Suprapubic skin (tissue), 4 donors: ENCODE results near the gene TRAPPC3. TPM values are rescaled to one million over a fixed set of nuclear protein-coding genes. Genes with fewer than 3 reads are reported as not detected.
"Not testable (repeated sequence)": the region's sequence is repeated elsewhere in the genome, so short reads cannot be mapped to it uniquely, and the experiment has no call there.

Experiments used
- DNase-seq, 2 donors: peaks; one replicate each; pipeline ENCODE4 v3.0.0-alpha.2; 2019; ENCODE audit warnings: low spot score in 2 of 2
- H3K27ac ChIP-seq: fragments of 200-600 bp; sonication (generic); one replicate; pipeline ENCODE4 v1.5.1; 2019
- H3K27me3 ChIP-seq: fragments of 200-600 bp; sonication (generic); one replicate; pipeline ENCODE4 v1.5.1; 2019
- H3K36me3 ChIP-seq: fragments of 200-600 bp; sonication (generic); one replicate; pipeline ENCODE4 v1.5.1; 2019
- H3K4me1 ChIP-seq: fragments of 200-600 bp; sonication (generic); one replicate; pipeline ENCODE4 v1.5.1; 2019
- H3K4me3 ChIP-seq: fragments of 200-600 bp; sonication (generic); one replicate; pipeline ENCODE4 v1.5.1; 2019; ENCODE audit warnings: mild to moderate bottlenecking
- H3K9me3 ChIP-seq: fragments of 200-600 bp; sonication (generic); one replicate; pipeline ENCODE4 v1.5.1; 2019
- EP300 ChIP-seq: sonication (generic); formaldehyde crosslinking; IDR thresholded peaks from one replicate; pipeline ENCODE4 v1.6.1; 2017; ENCODE audit warnings: antibody characterized with exemption
- POLR2A ChIP-seq, 2 donors: fragments of 450-650 bp; IDR thresholded peaks; one replicate each; pipeline ENCODE4 v1.6.1; 2017; ENCODE audit warnings: antibody characterized with exemption in 2 of 2, mild to moderate bottlenecking in 2 of 2, moderate library complexity in 2 of 2
- POLR2AphosphoS5 ChIP-seq, 3 donors: sonication (generic); formaldehyde crosslinking; IDR thresholded peaks; one replicate each; pipeline ENCODE4 v1.6.1; 2017; ENCODE audit warnings: antibody characterized with exemption in 3 of 3
- WGBS: methylation state at CpG from one replicate; pipeline ENCODE4 v1.1.5; 2018; 5-methylcytosine and 5-hydroxymethylcytosine counted together
- total RNA-seq, 4 donors: library from RNA; depleted of rRNA; stranded (reverse); fragments of >200 nt; gene quantifications; one replicate each; pipeline ENCODE4 v1.1.0, GENCODE V29; 2016
- TF ChIP-seq, protein P1 (sequence below), 2 donors: fragments of 200-600 bp in 1 of 2; fragments of 450-650 bp in 1 of 2; sonication (generic) in 1 of 2; IDR thresholded peaks; one replicate each; pipeline ENCODE4 v1.5.1; 2016 to 2019; ENCODE audit warnings: antibody characterized with exemption in 2 of 2, mild to moderate bottlenecking in 1 of 2, moderate library complexity in 1 of 2

The TRAPPC3 gene
- 100 to 1,000 TPM in 2 of 4 donors, 10 to 100 TPM in 2; 68.7 to 111 (median 97.5) TPM for total RNA-seq

DNA sequence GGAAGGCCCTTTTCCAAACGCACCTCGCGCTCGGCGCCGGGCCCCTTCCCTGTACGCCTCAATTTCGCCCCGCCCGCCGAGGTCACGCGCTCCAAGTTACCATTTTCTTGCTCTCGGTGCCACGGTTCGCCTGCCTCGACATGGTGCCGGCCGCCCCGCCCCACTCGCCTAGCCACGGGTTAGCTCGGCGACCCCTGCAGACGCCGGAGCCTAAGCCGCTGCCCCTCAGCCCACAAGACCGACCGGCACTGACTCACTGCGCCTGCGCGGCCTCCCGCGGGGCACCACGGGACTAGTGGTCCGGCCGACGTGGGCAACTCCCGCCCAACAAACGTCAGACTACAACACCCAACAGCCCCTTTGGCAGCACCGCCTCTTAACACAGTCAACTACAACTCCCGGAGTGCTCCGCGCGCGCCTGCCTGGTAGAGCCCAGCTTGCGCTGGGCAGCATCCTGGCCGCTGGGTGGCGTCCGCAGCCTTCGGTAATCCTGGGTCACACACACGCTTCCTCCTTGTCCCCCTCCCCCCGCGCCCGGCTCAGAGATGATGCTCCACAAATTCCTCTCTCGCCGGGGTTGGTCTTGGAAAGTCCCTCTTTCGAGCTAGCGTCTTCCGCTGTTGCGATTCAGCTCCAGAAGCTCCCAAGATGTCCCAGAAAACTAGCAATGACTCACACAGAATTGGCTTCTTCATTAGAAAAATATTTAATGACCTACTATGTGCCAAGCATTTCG, at the start of gene TRAPPC3:
Gene TRAPPC3 (minus strand): TSS at position 250 of the 736 bp plus-strand sequence. CDS start 108 bp downstream, at position 142.
- peaks cover 51% of the 10 kb centered on the region for H3K4me1 ChIP-seq
- no peaks in the 10 kb centered on the region for H3K9me3 ChIP-seq
- under 1% methylated on average over 26 of the region's 62 CpGs for WGBS
- H3K27ac ChIP-seq: peak within 1 kb of the TSS; percentile 97
- TF ChIP-seq, protein P1, sequence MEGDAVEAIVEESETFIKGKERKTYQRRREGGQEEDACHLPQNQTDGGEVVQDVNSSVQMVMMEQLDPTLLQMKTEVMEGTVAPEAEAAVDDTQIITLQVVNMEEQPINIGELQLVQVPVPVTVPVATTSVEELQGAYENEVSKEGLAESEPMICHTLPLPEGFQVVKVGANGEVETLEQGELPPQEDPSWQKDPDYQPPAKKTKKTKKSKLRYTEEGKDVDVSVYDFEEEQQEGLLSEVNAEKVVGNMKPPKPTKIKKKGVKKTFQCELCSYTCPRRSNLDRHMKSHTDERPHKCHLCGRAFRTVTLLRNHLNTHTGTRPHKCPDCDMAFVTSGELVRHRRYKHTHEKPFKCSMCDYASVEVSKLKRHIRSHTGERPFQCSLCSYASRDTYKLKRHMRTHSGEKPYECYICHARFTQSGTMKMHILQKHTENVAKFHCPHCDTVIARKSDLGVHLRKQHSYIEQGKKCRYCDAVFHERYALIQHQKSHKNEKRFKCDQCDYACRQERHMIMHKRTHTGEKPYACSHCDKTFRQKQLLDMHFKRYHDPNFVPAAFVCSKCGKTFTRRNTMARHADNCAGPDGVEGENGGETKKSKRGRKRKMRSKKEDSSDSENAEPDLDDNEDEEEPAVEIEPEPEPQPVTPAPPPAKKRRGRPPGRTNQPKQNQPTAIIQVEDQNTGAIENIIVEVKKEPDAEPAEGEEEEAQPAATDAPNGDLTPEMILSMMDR (IDR thresholded peaks at IDR 0.05): peak; percentile 97 to 98
- TF ChIP-seq POLR2AphosphoS5 (IDR thresholded peaks at IDR 0.05) (peak; percentile 55 to 61 (median 59)), POLR2A (IDR thresholded peaks at IDR 0.05) (peak; percentile 81 to 83), EP300 (no peak)
- H3K36me3 ChIP-seq: no peaks in the 10 kb centered on the region
- peak within 1 kb of the TSS; percentile 74 for H3K4me3 ChIP-seq
- H3K27me3 ChIP-seq: no peaks in the 10 kb centered on the region
- DNase-seq: peak; percentile 100

DNA sequence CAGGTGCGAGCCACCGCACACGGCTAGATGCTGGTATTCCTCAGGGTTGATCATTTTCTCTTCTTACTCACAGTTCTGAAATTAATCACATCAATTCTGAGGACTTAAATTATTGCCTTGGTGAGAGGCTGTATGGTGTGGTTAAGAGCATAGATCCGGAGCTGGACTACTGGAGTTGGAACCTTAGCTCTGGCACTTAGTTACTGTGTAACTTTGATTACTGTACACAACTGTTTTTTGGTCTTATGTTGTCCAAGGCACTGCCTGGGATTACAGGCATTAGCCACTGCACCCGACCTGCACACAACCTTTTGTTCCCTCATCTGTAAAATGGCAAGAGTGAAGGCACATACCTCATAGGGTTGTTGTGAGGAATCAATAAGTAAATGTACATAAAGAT, 49.4 kb upstream of the TRAPPC3 start:
- TF ChIP-seq EP300: no peak
- no peak for TF ChIP-seq POLR2A (IDR thresholded peaks at IDR 0.05)
- TF ChIP-seq, protein P1 (IDR thresholded peaks at IDR 0.05): no peak
- TF ChIP-seq POLR2AphosphoS5 (IDR thresholded peaks at IDR 0.05): no peak
- H3K27ac ChIP-seq: no peak overlapping the region
- whole genome bisulfite sequencing: 96% methylated on average over 5 of the region's 5 CpGs

DNA sequence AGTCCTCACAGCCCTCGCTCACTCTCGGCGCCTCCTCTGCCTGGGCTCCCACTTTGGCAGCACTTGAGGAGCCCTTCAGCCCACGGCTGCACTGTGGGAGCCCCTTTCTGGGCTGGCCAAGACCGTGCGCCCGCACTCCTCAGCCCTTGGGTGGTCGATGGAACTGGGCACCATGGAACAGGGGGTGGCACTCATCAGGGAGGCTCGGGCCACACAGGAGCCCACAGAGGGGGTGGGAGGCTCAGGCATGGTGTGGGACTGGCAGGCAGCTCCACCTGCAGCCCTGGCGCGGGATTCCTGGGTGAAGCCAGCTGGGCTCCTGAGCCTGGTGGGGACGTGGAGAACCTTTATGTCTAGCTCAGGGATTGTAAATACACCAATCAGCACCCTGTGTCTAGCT, 47.5 kb upstream of the TRAPPC3 start:
- H3K36me3 ChIP-seq, H3K4me3 ChIP-seq, H3K4me1 ChIP-seq, H3K27me3 ChIP-seq, H3K9me3 ChIP-seq, H3K27ac ChIP-seq, DNase-seq: not testable (repeated sequence)
- 85% methylated on average over 8 of the region's 12 CpGs for WGBS

More for the DNA sequence above, 49.4 kb upstream of the TRAPPC3 start:
- H3K27me3 ChIP-seq: no peaks in the 10 kb centered on the region
- no peaks in the 10 kb centered on the region for H3K36me3 ChIP-seq
- peaks cover 14% of the 10 kb centered on the region for H3K4me1 ChIP-seq
- no peak overlapping the region for H3K4me3 ChIP-seq
- DNase-seq: no peak
- no peaks in the 10 kb centered on the region for H3K9me3 ChIP-seq

DNA sequence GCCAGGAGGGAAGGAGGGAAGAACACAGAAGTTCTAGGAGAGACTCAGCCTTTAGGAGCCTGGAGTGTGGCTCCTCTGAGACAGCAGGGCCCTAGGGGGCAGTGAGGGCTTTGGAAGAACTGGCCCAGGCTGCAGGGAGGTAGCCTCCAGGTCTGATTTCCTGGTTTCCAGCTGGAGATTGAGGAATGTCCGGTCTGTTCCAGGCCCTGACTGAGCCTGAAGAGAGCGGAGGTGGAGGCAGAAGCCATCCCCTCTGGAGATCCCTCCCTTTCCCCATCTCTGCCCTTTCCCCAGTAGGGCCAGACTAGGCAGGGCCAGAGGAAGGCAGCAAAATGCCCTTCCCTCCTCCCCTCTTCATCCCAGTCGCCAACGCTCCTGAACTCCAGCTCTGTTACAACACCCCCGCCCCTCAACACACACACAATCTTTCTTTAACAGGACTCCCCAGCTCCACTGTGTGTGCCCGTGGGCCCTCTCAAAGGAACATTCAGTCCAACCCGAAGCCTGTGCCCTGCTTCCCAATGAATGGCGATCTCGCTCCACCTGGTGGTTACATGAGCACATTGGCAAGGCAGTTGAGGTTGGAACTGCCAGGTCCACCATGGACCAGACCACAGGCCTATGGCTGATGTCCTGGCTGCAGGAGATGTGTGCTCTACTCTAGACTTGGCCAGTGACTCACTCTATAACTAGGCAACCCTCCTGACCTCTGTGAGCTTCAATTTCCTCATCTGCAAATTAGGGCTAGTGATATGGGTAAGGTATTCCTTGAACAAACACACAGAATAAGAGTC, 38.7 kb upstream of the TRAPPC3 start:
- no peaks in the 10 kb centered on the region for H3K36me3 ChIP-seq
- 4% methylated on average over 9 of the region's 9 CpGs for WGBS
- DNase-seq: peak; percentile 92 to 94
- TF ChIP-seq POLR2A (IDR thresholded peaks at IDR 0.05): no peak
- TF ChIP-seq, protein P1 (IDR thresholded peaks at IDR 0.05): peak; percentile 82
- TF ChIP-seq EP300: no peak
- TF ChIP-seq POLR2AphosphoS5 (IDR thresholded peaks at IDR 0.05): peak in 2 of 3 donors; percentile 60 to 86
- H3K4me3 ChIP-seq: no peak overlapping the region
- peak overlapping the region; percentile 75 for H3K27ac ChIP-seq
- H3K4me1 ChIP-seq: peaks cover 8% of the 10 kb centered on the region
- H3K27me3 ChIP-seq: no peaks in the 10 kb centered on the region
- H3K9me3 ChIP-seq: no peaks in the 10 kb centered on the region

DNA sequence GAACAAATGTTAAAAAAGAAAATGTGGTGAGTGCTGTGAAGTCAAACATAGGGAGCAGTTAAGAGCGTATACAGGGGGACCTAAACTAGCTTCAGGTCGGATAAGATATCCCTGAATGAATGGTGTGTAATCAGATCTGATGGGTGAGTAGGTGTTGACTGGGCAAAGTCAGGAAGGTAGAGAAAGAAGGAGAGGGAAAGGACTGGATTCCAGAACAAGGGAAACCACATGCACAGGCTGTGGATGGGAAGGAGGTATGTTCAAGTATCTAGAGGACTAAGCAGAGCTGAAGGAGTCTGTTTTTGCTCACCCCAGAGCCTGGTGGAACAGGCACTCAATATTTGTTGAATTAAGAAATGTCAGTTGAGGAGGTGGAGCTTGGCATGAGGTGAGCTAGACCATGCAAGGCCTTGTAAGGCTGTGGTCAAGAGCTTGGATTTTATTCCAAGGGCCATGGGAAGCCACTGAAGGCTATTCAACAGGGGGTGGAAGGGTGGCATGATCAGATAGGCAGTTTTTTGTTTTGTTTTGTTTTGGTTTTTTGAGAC, 34.1 kb upstream of the TRAPPC3 start:
- H3K27ac ChIP-seq: no peak overlapping the region
- H3K9me3 ChIP-seq: no peaks in the 10 kb centered on the region
- peaks cover 11% of the 10 kb centered on the region for H3K4me1 ChIP-seq
- WGBS: 93% methylated on average over 2 of the region's 2 CpGs
- no peaks in the 10 kb centered on the region for H3K27me3 ChIP-seq
- TF ChIP-seq POLR2A (IDR thresholded peaks at IDR 0.05) (no peak), POLR2AphosphoS5 (IDR thresholded peaks at IDR 0.05) (no peak), EP300 (no peak)
- TF ChIP-seq, protein P1 (IDR thresholded peaks at IDR 0.05): no peak
- no peak for DNase-seq
- peaks cover 34% of the 10 kb centered on the region for H3K36me3 ChIP-seq
- no peak overlapping the region for H3K4me3 ChIP-seq
